HEK293T (cell line): ENCODE results near the gene TARDBP.

Source experiments
- ARNT ChIP-seq: fragments of 450-650 bp; IDR thresholded peaks from 2 replicates; pipeline ENCODE4 v1.6.1; 2017; ENCODE audit warnings: mild to moderate bottlenecking
- BHLHE40 ChIP-seq: fragments of 450-650 bp; IDR thresholded peaks from 2 replicates; pipeline ENCODE4 v1.6.1; 2016; ENCODE audit warnings: mild to moderate bottlenecking, moderate library complexity, borderline replicate concordance
- CTBP1 ChIP-seq: fragments of 450-650 bp; IDR thresholded peaks from 2 replicates; pipeline ENCODE4 v1.6.1; 2016; ENCODE audit warnings: borderline replicate concordance
- ELF4 ChIP-seq: fragments of 450-650 bp; IDR thresholded peaks from 2 replicates; pipeline ENCODE4 v1.6.1; 2017; ENCODE audit warnings: antibody characterized with exemption
- FOXA1 ChIP-seq: fragments of 450-650 bp; IDR thresholded peaks from 2 replicates; pipeline ENCODE4 v1.6.1; 2016; ENCODE audit warnings: mild to moderate bottlenecking
- FOXK2 ChIP-seq: fragments of 450-650 bp; IDR thresholded peaks from 2 replicates; pipeline ENCODE4 v1.6.1; 2016; ENCODE audit warnings: mild to moderate bottlenecking
- FOXM1 ChIP-seq: fragments of 450-650 bp; IDR thresholded peaks from 2 replicates; pipeline ENCODE4 v1.6.1; 2017; ENCODE audit warnings: mild to moderate bottlenecking, borderline replicate concordance
- LEF1 ChIP-seq: fragments of 450-650 bp; IDR thresholded peaks from 2 replicates; pipeline ENCODE4 v1.6.1; 2017; ENCODE audit warnings: mild to moderate bottlenecking, borderline replicate concordance
- NFRKB ChIP-seq: fragments of 450-650 bp; IDR thresholded peaks from 2 replicates; pipeline ENCODE4 v1.6.1; 2016; ENCODE audit warnings: mild to moderate bottlenecking, moderate library complexity
- SP1 ChIP-seq: fragments of 450-650 bp; IDR thresholded peaks from 2 replicates; pipeline ENCODE4 v1.6.1; 2017
- TARDBP ChIP-seq: fragments of 450-650 bp; IDR thresholded peaks from 2 replicates; pipeline ENCODE4 v1.6.1; 2016
- TF ChIP-seq, protein P1 (sequence below): fragments of 450-650 bp; IDR thresholded peaks from 2 replicates; pipeline ENCODE4 v1.6.1; 2016

DNA sequence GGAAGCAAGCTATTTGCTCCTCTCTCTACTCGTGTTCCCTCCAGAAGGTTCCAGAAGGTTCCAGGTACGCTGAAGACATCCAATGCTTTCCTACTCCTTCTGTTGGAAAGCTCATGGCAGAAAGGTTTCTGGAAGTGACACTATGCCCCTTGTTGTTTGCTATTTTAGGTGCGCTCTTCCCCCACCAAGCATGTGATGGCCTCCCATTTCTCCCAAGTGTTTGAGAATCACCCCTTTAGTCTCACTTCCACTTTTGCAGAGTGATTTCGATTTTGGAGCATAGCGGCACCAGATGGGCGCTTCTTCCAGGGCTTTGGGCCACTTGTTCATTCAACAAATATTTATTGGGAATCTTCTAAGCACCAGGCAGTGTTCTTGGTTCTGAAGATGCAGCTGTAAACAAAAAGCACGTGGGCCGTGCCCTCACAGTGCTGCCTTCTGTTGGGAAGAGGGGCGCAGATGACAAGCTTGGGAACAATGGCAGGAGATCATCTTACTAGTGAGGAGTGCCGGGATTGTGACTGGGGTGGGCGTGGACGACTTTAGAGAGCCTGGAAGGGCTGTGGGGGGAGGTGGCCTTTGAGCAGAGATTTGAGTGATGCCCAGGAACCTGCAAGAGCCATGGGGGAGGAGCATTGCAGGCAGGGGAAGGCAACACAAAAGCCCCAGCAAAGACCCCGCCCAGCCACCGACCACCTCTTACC lies 43.0 kb upstream of the TARDBP start:
- no peak for TF ChIP-seq SP1
- TF ChIP-seq FOXM1: no peak
- TF ChIP-seq CTBP1: no peak
- TF ChIP-seq ARNT: no peak
- TF ChIP-seq TARDBP: no peak
- TF ChIP-seq NFRKB: no peak
- TF ChIP-seq LEF1: no peak
- TF ChIP-seq, protein P1, sequence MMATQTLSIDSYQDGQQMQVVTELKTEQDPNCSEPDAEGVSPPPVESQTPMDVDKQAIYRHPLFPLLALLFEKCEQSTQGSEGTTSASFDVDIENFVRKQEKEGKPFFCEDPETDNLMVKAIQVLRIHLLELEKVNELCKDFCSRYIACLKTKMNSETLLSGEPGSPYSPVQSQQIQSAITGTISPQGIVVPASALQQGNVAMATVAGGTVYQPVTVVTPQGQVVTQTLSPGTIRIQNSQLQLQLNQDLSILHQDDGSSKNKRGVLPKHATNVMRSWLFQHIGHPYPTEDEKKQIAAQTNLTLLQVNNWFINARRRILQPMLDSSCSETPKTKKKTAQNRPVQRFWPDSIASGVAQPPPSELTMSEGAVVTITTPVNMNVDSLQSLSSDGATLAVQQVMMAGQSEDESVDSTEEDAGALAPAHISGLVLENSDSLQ: no peak
- TF ChIP-seq FOXK2: no peak
- TF ChIP-seq FOXA1: no peak
- TF ChIP-seq ELF4: no peak
- TF ChIP-seq BHLHE40: no peak
